ENCODE data around the gene LIN28B.

The LIN28B gene

GRCh38 chr6:105095139-105095538 is 138.2 kb downstream of the LIN28B start:
- Histone ChIP-seq H3K79me2 (ENCODE audit: insufficient read depth, low read depth) (no peaks in the 10 kb centered on the region), H3K9ac (no peak overlapping the region), H3K4me2 (no peak overlapping the region), H3K4me3 (IDR thresholded peaks at IDR 0.05; ENCODE audit: insufficient read depth, low read depth, low read length) (no peak overlapping the region), H2AFZ (ENCODE audit: low read depth) (no peak overlapping the region), H3K36me3 (ENCODE audit: insufficient read depth) (no peaks in the 10 kb centered on the region), H3K4me1 (ENCODE audit: low read depth, poor library complexity, severe bottlenecking) (no peaks in the 10 kb centered on the region), H3K27me3 (ENCODE audit: insufficient read depth, low read depth) (no peaks in the 10 kb centered on the region), H4K20me1 (ENCODE audit: insufficient read depth) (no peaks in the 10 kb centered on the region), H3K27ac (no peak overlapping the region)
- TF ChIP-seq CTCF (conservative IDR thresholded peaks at IDR 0.05; ENCODE audit: low read depth, low read length), result no peak

GRCh38 chr6:105097288-105097687 is 140.4 kb downstream of the LIN28B start:
- no peak overlapping the region for H3K9ac ChIP-seq
- H3K27ac ChIP-seq, result no peak overlapping the region
- H3K4me1 ChIP-seq (ENCODE audit: low read depth, poor library complexity, severe bottlenecking), result no peaks in the 10 kb centered on the region
- H3K27me3 ChIP-seq (ENCODE audit: insufficient read depth, low read depth), result no peaks in the 10 kb centered on the region
- no peak overlapping the region for H3K4me2 ChIP-seq
- H2AFZ ChIP-seq (ENCODE audit: low read depth), result no peak overlapping the region
- H4K20me1 ChIP-seq (ENCODE audit: insufficient read depth), result no peaks in the 10 kb centered on the region
- no peak overlapping the region for H3K4me3 ChIP-seq (IDR thresholded peaks at IDR 0.05; ENCODE audit: insufficient read depth, low read depth, low read length)
- no peaks in the 10 kb centered on the region for H3K36me3 ChIP-seq (ENCODE audit: insufficient read depth)
- TF ChIP-seq CTCF (conservative IDR thresholded peaks at IDR 0.05; ENCODE audit: low read depth, low read length), result no peak
- H3K79me2 ChIP-seq (ENCODE audit: insufficient read depth, low read depth), result no peaks in the 10 kb centered on the region

GRCh38 chr6:105099371-105099770 is 142.5 kb downstream of the LIN28B start:
- Histone ChIP-seq H4K20me1 (ENCODE audit: insufficient read depth) (no peaks in the 10 kb centered on the region), H3K4me1 (ENCODE audit: low read depth, poor library complexity, severe bottlenecking) (no peaks in the 10 kb centered on the region), H3K4me2 (no peak overlapping the region), H3K79me2 (ENCODE audit: insufficient read depth, low read depth) (no peaks in the 10 kb centered on the region), H3K27ac (no peak overlapping the region), H3K27me3 (ENCODE audit: insufficient read depth, low read depth) (no peaks in the 10 kb centered on the region), H3K36me3 (ENCODE audit: insufficient read depth) (no peaks in the 10 kb centered on the region), H3K4me3 (IDR thresholded peaks at IDR 0.05; ENCODE audit: insufficient read depth, low read depth, low read length) (no peak overlapping the region), H3K9ac (no peak overlapping the region), H2AFZ (ENCODE audit: low read depth) (no peak overlapping the region)
- TF ChIP-seq CTCF (conservative IDR thresholded peaks at IDR 0.05; ENCODE audit: low read depth, low read length), result no peak

GRCh38 chr6:105102186-105102585 is 145.3 kb downstream of the LIN28B start:
- Histone ChIP-seq H3K27me3 (ENCODE audit: insufficient read depth, low read depth) (no peaks in the 10 kb centered on the region), H3K4me2 (no peak overlapping the region), H2AFZ (ENCODE audit: low read depth) (no peak overlapping the region), H3K79me2 (ENCODE audit: insufficient read depth, low read depth) (no peaks in the 10 kb centered on the region), H4K20me1 (ENCODE audit: insufficient read depth) (no peaks in the 10 kb centered on the region), H3K4me3 (IDR thresholded peaks at IDR 0.05; ENCODE audit: insufficient read depth, low read depth, low read length) (no peak overlapping the region), H3K36me3 (ENCODE audit: insufficient read depth) (no peaks in the 10 kb centered on the region), H3K9ac (no peak overlapping the region), H3K4me1 (ENCODE audit: low read depth, poor library complexity, severe bottlenecking) (no peaks in the 10 kb centered on the region), H3K27ac (no peak overlapping the region)
- no peak for TF ChIP-seq CTCF (conservative IDR thresholded peaks at IDR 0.05; ENCODE audit: low read depth, low read length)

All from KMS-11 (cell line).